ENCODE measurements around the gene PHF2.
A peak's percentile ranks its signal among the peaks of the same experiment; 100 is the strongest.

Gene PHF2

GRCh38 chr9:93682155-93682968, 106.0 kb downstream of the PHF2 start:
- peak; percentile 11 for DNase-seq

- DNase-seq, result no peak
These were observed 107.1 kb downstream of the PHF2 start for GRCh38 chr9:93683331-93684134.

GRCh38 chr9:93684161-93684765, 107.9 kb downstream of the PHF2 start:
- DNase-seq, result no peak

- DNase-seq, result no peak
These were observed 108.6 kb downstream of the PHF2 start for GRCh38 chr9:93684806-93685543.

GRCh38 chr9:93686127-93686879, 109.9 kb downstream of the PHF2 start:
- DNase-seq, result no peak

- no peak for DNase-seq
These were observed 110.5 kb downstream of the PHF2 start for GRCh38 chr9:93686880-93687236.

- DNase-seq, result no peak
These were observed 114.2 kb downstream of the PHF2 start for GRCh38 chr9:93690618-93691017.

- no peak for DNase-seq
These were observed 116.7 kb downstream of the PHF2 start for GRCh38 chr9:93693129-93693528.

- DNase-seq, result no peak
These were observed 121.2 kb downstream of the PHF2 start for GRCh38 chr9:93697352-93698139.

- no peak for DNase-seq
These were observed 121.9 kb downstream of the PHF2 start for GRCh38 chr9:93698140-93698908.

- no peak for DNase-seq
These were observed 123.3 kb downstream of the PHF2 start for GRCh38 chr9:93699650-93700049.

- DNase-seq, result no peak
These were observed 125.3 kb downstream of the PHF2 start for GRCh38 chr9:93701494-93702218.

GRCh38 chr9:93702261-93702660, 125.9 kb downstream of the PHF2 start:
- no peak for DNase-seq

GRCh38 chr9:93708289-93708986, 132.1 kb downstream of the PHF2 start:
- DNase-seq, result no peak

GRCh38 chr9:93708987-93709302, 132.6 kb downstream of the PHF2 start:
- DNase-seq, result no peak

GRCh38 chr9:93709600-93710369, 133.4 kb downstream of the PHF2 start:
- no peak for DNase-seq

GRCh38 chr9:93710370-93710723, 134.0 kb downstream of the PHF2 start:
- DNase-seq, result no peak

- DNase-seq, result no peak
These were observed 134.6 kb downstream of the PHF2 start for GRCh38 chr9:93711002-93711401.

- no peak for DNase-seq
These were observed 136.5 kb downstream of the PHF2 start for GRCh38 chr9:93712896-93713295.
